Muscle of arm (tissue), 12 donors: ENCODE measurements around the gene TNP2. TPM values are rescaled to one million over a fixed set of nuclear protein-coding genes. Genes with fewer than 3 reads are reported as not detected.

Source experiments
- DNase-seq: peaks from one replicate; pipeline ENCODE4 v3.0.0-alpha.2; 2013
- polyA plus RNA-seq, 12 donors: library from polyadenylated mRNA; unstranded; fragments of 120-200 nt; gene quantifications; one replicate each; pipeline ENCODE4 v1.2.1, GENCODE V29; 2013; ENCODE audit not compliant: insufficient read length in 12 of 12

The TNP2 gene
- polyA plus RNA-seq, 12 donors, result not detected

- DNase-seq, result no peak
These were observed 27.5 kb downstream of the TNP2 start for GRCh38 chr16:11241480-11242204.

- no peak for DNase-seq
These were observed 28.3 kb downstream of the TNP2 start for GRCh38 chr16:11240636-11241473.

GRCh38 chr16:11239644-11240632, 29.2 kb downstream of the TNP2 start:
- DNase-seq, result no peak

GRCh38 chr16:11238272-11239202, 30.6 kb downstream of the TNP2 start:
- no peak for DNase-seq

- no peak for DNase-seq
These were observed 32.5 kb downstream of the TNP2 start for GRCh38 chr16:11236461-11237254.

GRCh38 chr16:11235703-11235991, 33.5 kb downstream of the TNP2 start:
- no peak for DNase-seq

- no peak for DNase-seq
These were observed 34.0 kb downstream of the TNP2 start for GRCh38 chr16:11234884-11235702.

GRCh38 chr16:11233727-11234376, 35.3 kb downstream of the TNP2 start:
- no peak for DNase-seq

GRCh38 chr16:11232852-11233726, 36.0 kb downstream of the TNP2 start:
- no peak for DNase-seq

GRCh38 chr16:11232302-11232851, 36.7 kb downstream of the TNP2 start:
- no peak for DNase-seq

- no peak for DNase-seq
These were observed 37.7 kb downstream of the TNP2 start for GRCh38 chr16:11231367-11231970.

GRCh38 chr16:11229906-11230305, 39.2 kb downstream of the TNP2 start:
- no peak for DNase-seq

GRCh38 chr16:11229432-11229831, 39.7 kb downstream of the TNP2 start:
- no peak for DNase-seq

- DNase-seq, result no peak
These were observed 43.2 kb downstream of the TNP2 start for GRCh38 chr16:11225677-11226549.

GRCh38 chr16:11224894-11225676, 44.0 kb downstream of the TNP2 start:
- no peak for DNase-seq
